ENCODE data around the gene FOSL2.

Gene FOSL2

DNA sequence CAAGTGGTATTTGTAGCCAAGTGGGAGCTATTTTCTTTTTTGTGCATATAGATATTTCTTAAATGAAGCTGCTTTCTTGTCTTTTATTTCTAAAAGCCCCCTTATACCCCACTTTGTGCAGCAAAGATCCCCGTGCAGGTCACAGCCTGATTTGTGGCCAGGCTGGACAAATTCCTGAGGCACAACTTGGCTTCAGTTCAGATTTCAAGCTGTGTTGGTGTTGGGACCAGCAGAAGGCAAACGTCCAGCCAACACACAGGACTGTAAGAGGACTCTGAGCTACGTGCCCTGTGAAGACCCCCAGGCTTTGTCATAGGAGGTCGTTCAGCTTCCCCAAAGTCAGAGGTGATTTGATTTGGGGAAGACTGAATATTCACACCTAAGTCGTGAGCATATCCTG is 21.9 kb downstream of the FOSL2 start:
- H3K27ac ChIP-seq (ENCODE audit: extremely low read depth, low read depth, low read length), result no peak overlapping the region
- peaks cover 3 to 46% of the 10 kb centered on the region in 2 experiments; a peak in 2 of 3 replicates for H3K36me3 ChIP-seq (ENCODE audit: control insufficient read depth in 2 of 2, insufficient read depth in 1 of 2, low read length in 2 of 2)
- H3K4me3 ChIP-seq (ENCODE audit: low read depth, low read length), result no peak overlapping the region
- ChIA-PET POLR2A (interaction anchor here (0.6 to 1.2 kb wide), 2 partner anchors 18 to 401 kb away, joined by 3 to 6 read pairs; no protein-coding TSS in a partner anchor), CTCF (interaction anchor here (0.9 kb wide), 1 partner anchor 709 kb away, joined by 3 read pairs; no protein-coding TSS in a partner anchor)
- H3K9me3 ChIP-seq (ENCODE audit: control insufficient read depth, insufficient read depth, low read depth, low read length), result no peaks in the 10 kb centered on the region
- TF ChIP-seq ZNF169 (tag by site-specific recombination; IDR thresholded peaks at IDR 0.05), result no peak
- no peak for TF ChIP-seq ZNF776 (tag by site-specific recombination; IDR thresholded peaks at IDR 0.05; ENCODE audit: borderline replicate concordance)
- TF ChIP-seq ZNF624 (tag by site-specific recombination; IDR thresholded peaks at IDR 0.05), result no peak
- no peak for TF ChIP-seq HOXD13 (CRISPR knock-in tag; IDR thresholded peaks at IDR 0.05; ENCODE audit: borderline replicate concordance)
- TF ChIP-seq ZNF610 (tag by site-specific recombination; IDR thresholded peaks at IDR 0.05; ENCODE audit: borderline replicate concordance), result no peak
- TF ChIP-seq, protein P1, sequence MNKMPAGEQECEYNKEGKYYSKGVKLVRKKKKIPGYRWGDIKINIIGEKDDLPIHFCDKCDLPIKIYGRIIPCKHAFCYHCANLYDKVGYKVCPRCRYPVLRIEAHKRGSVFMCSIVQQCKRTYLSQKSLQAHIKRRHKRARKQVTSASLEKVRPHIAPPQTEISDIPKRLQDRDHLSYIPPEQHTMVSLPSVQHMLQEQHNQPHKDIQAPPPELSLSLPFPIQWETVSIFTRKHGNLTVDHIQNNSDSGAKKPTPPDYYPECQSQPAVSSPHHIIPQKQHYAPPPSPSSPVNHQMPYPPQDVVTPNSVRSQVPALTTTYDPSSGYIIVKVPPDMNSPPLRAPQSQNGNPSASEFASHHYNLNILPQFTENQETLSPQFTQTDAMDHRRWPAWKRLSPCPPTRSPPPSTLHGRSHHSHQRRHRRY (tag by site-specific recombination; IDR thresholded peaks at IDR 0.05), result no peak
- no peak for TF ChIP-seq ZNF549 (tag by site-specific recombination; IDR thresholded peaks at IDR 0.05)
- TF ChIP-seq ZNF623 (tag by site-specific recombination; IDR thresholded peaks at IDR 0.05), result no peak
- TF ChIP-seq BCL11A (tag by site-specific recombination; IDR thresholded peaks at IDR 0.05; ENCODE audit: low read depth), result no peak
- no peak for TF ChIP-seq ZNF768 (tag by site-specific recombination; IDR thresholded peaks at IDR 0.05)
- H3K4me1 ChIP-seq (ENCODE audit: control insufficient read depth, insufficient read depth, low read length), result no peaks in the 10 kb centered on the region

DNA sequence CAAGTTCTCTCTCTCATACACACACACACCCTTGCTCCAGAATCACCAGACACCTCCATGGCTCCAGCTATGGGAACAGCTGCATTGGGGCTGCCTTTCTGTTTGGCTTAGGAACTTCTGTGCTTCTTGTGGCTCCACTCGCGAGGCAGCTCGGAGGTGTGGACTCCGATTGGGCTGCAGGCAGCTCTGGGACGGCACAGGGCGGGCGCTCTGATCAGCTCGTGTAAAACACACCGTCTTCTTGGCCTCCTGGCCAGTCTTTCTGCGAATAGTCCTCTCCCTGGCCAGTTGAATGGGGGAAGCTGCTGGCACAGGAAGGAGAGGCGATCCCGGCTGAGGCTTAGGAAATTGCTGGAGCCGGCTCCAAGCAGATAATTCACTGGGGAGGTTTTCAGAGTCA is 22.4 kb downstream of the FOSL2 start:
- Histone ChIP-seq H3K27ac (ENCODE audit: extremely low read depth, low read depth, low read length) (no peak overlapping the region), H3K4me1 (ENCODE audit: control insufficient read depth, insufficient read depth, low read length) (no peaks in the 10 kb centered on the region), H3K36me3 (ENCODE audit: control insufficient read depth in 2 of 2, insufficient read depth in 1 of 2, low read length in 2 of 2) (peaks cover 3 to 43% of the 10 kb centered on the region in 2 experiments; a peak in 2 of 3 replicates), H3K9me3 (ENCODE audit: control insufficient read depth, insufficient read depth, low read depth, low read length) (no peaks in the 10 kb centered on the region), H3K4me3 (ENCODE audit: low read depth, low read length) (no peak overlapping the region)
- TF ChIP-seq ZNF112 (tag by site-specific recombination; IDR thresholded peaks at IDR 0.05), result no peak
- no peak for TF ChIP-seq ZNF768 (tag by site-specific recombination; IDR thresholded peaks at IDR 0.05)
- TF ChIP-seq, protein P2, sequence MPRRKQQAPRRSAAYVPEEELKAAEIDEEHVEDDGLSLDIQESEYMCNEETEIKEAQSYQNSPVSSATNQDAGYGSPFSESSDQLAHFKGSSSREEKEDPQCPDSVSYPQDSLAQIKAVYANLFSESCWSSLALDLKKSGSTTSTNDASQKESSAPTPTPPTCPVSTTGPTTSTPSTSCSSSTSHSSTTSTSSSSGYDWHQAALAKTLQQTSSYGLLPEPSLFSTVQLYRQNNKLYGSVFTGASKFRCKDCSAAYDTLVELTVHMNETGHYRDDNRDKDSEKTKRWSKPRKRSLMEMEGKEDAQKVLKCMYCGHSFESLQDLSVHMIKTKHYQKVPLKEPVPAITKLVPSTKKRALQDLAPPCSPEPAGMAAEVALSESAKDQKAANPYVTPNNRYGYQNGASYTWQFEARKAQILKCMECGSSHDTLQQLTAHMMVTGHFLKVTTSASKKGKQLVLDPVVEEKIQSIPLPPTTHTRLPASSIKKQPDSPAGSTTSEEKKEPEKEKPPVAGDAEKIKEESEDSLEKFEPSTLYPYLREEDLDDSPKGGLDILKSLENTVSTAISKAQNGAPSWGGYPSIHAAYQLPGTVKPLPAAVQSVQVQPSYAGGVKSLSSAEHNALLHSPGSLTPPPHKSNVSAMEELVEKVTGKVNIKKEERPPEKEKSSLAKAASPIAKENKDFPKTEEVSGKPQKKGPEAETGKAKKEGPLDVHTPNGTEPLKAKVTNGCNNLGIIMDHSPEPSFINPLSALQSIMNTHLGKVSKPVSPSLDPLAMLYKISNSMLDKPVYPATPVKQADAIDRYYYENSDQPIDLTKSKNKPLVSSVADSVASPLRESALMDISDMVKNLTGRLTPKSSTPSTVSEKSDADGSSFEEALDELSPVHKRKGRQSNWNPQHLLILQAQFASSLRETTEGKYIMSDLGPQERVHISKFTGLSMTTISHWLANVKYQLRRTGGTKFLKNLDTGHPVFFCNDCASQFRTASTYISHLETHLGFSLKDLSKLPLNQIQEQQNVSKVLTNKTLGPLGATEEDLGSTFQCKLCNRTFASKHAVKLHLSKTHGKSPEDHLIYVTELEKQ (tag by site-specific recombination; IDR thresholded peaks at IDR 0.05; ENCODE audit: borderline replicate concordance), result no peak
- TF ChIP-seq SALL2 (tag by site-specific recombination; IDR thresholded peaks at IDR 0.05; ENCODE audit: borderline replicate concordance), result no peak
- TF ChIP-seq ZNF433 (tag by site-specific recombination; IDR thresholded peaks at IDR 0.05; ENCODE audit: low read depth), result no peak
- TF ChIP-seq, protein P3, sequence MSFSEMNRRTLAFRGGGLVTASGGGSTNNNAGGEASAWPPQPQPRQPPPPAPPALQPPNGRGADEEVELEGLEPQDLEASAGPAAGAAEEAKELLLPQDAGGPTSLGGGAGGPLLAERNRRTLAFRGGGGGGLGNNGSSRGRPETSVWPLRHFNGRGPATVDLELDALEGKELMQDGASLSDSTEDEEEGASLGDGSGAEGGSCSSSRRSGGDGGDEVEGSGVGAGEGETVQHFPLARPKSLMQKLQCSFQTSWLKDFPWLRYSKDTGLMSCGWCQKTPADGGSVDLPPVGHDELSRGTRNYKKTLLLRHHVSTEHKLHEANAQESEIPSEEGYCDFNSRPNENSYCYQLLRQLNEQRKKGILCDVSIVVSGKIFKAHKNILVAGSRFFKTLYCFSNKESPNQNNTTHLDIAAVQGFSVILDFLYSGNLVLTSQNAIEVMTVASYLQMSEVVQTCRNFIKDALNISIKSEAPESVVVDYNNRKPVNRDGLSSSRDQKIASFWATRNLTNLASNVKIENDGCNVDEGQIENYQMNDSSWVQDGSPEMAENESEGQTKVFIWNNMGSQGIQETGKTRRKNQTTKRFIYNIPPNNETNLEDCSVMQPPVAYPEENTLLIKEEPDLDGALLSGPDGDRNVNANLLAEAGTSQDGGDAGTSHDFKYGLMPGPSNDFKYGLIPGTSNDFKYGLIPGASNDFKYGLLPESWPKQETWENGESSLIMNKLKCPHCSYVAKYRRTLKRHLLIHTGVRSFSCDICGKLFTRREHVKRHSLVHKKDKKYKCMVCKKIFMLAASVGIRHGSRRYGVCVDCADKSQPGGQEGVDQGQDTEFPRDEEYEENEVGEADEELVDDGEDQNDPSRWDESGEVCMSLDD (tag by site-specific recombination; IDR thresholded peaks at IDR 0.05), result no peak
- ChIA-PET POLR2A (no interaction called here), CTCF (no interaction called here)

Data from HEK293 (cell line).